NCI-H345 treated with DMSO at 0.1 percent for 48 hours (cell line): ENCODE data around the gene FAM174A.

Experiments
- DNase-seq: peaks from one replicate; lab custom pipeline; 2025; ENCODE audit not compliant: unreplicated experiment; lab: John Stamatoyannopoulos, UW

Gene FAM174A

GRCh38 chr5:100535060-100536005, at the start of gene FAM174A:
FAM174A (plus strand) TSS chr5:100535374; CDS start chr5:100535531, 157 bp downstream.
- DNase-seq = peak; percentile 79

- no peak for DNase-seq
These were observed 41.2 kb upstream of the FAM174A start for GRCh38 chr5:100493996-100494395.

GRCh38 chr5:100496296-100496695, 38.9 kb upstream of the FAM174A start:
- DNase-seq = peak; percentile 32

GRCh38 chr5:100502684-100503083, 32.5 kb upstream of the FAM174A start:
- DNase-seq = no peak

- no peak for DNase-seq
These were observed 29.0 kb upstream of the FAM174A start for GRCh38 chr5:100505984-100506670.

- DNase-seq = no peak
These were observed 18.9 kb upstream of the FAM174A start for GRCh38 chr5:100516285-100516684.

GRCh38 chr5:100517301-100517974, 17.7 kb upstream of the FAM174A start:
- DNase-seq = peak; percentile 97

- DNase-seq = no peak
These were observed 16.8 kb upstream of the FAM174A start for GRCh38 chr5:100518377-100518776.

GRCh38 chr5:100519075-100519474, 16.1 kb upstream of the FAM174A start:
- no peak for DNase-seq

- DNase-seq = no peak
These were observed 14.8 kb upstream of the FAM174A start for GRCh38 chr5:100520348-100520747.

GRCh38 chr5:100537946-100538345, 2.8 kb downstream of the FAM174A start:
- no peak for DNase-seq

GRCh38 chr5:100539519-100539918, 4.3 kb downstream of the FAM174A start:
- no peak for DNase-seq

GRCh38 chr5:100542086-100542485, 6.9 kb downstream of the FAM174A start:
- no peak for DNase-seq

GRCh38 chr5:100546001-100546400, 10.8 kb downstream of the FAM174A start:
- DNase-seq = no peak

GRCh38 chr5:100550531-100551051, 15.4 kb downstream of the FAM174A start:
- DNase-seq = no peak

- no peak for DNase-seq
These were observed 16.0 kb downstream of the FAM174A start for GRCh38 chr5:100551183-100551582.

GRCh38 chr5:100553209-100553608, 18.0 kb downstream of the FAM174A start:
- DNase-seq = no peak

- DNase-seq = no peak
These were observed 25.7 kb downstream of the FAM174A start for GRCh38 chr5:100560860-100561259.

GRCh38 chr5:100562821-100563220, 27.6 kb downstream of the FAM174A start:
- DNase-seq = no peak

- DNase-seq = no peak
These were observed 31.4 kb downstream of the FAM174A start for GRCh38 chr5:100566382-100567141.

- no peak for DNase-seq
These were observed 39.5 kb downstream of the FAM174A start for GRCh38 chr5:100574716-100575115.
